HL-60 (cell line): ENCODE measurements around the gene SLF1.
A peak's percentile ranks its signal among the peaks of the same experiment; 100 is the strongest.

ENCODE experiments used
- DNase-seq, 2 experiments: peaks; one replicate each; pipeline ENCODE4 v3.0.0-alpha.2; 2010 to 2020; ENCODE audit warnings: low read depth in 1 of 2, low spot score in 1 of 2
- H3K27ac ChIP-seq: fragments of 250-450 bp; sonication (Bioruptor Pico); replicated peaks from 2 replicates; pipeline ENCODE4 v1.5.1; 2020; ENCODE audit warnings: mild to moderate bottlenecking, moderate library complexity
- H3K27me3 ChIP-seq: fragments of 250-450 bp; sonication (Bioruptor Pico); 2 replicates; pipeline ENCODE4 v1.5.1; 2021; ENCODE audit warnings: mild to moderate bottlenecking, moderate library complexity; ENCODE audit not compliant: insufficient read depth, poor library complexity, severe bottlenecking
- H3K4me3 ChIP-seq: replicated peaks from 2 replicates; pipeline ENCODE4 v1.5.1; 2011; ENCODE audit warnings: mild to moderate bottlenecking, control low read depth, low read length; ENCODE audit not compliant: insufficient read depth
- CTCF ChIP-seq: IDR thresholded peaks from one replicate; pipeline ENCODE4 v1.5.1; 2011; ENCODE audit warnings: low read length, control low read depth, inconsistent platforms; ENCODE audit not compliant: insufficient read depth
- GABPA ChIP-seq: IDR thresholded peaks from 2 replicates; pipeline ENCODE4 v1.6.1; 2012; ENCODE audit warnings: low read depth
- POLR2AphosphoS5 ChIP-seq: IDR thresholded peaks from 2 replicates; pipeline ENCODE4 v1.6.1; 2012; ENCODE audit warnings: low read depth
- REST ChIP-seq: IDR thresholded peaks from 2 replicates; pipeline ENCODE4 v1.6.1; 2012; ENCODE audit warnings: low read depth; ENCODE audit not compliant: insufficient replicate concordance
- SPI1 ChIP-seq: IDR thresholded peaks from 2 replicates; pipeline ENCODE4 v1.6.1; 2012; ENCODE audit warnings: low read depth, mild to moderate bottlenecking, borderline replicate concordance

SLF1 gene

GRCh38 chr5:94615862-94616261, 2.6 kb upstream of the SLF1 start:
- Histone ChIP-seq H3K4me3 (no peak overlapping the region), H3K27ac (no peak overlapping the region), H3K27me3 (no peaks in the 10 kb centered on the region)
- no peak for DNase-seq
- no peak for TF ChIP-seq SPI1

- peak overlapping the region; percentile 81 for H3K4me3 ChIP-seq
- peak in 1 of 2 experiments; percentile 49 for DNase-seq
- H3K27ac ChIP-seq, result peak overlapping the region; percentile 71
- no peaks in the 10 kb centered on the region for H3K27me3 ChIP-seq
- no peak for TF ChIP-seq CTCF
- no peak for TF ChIP-seq GABPA
- no peak for TF ChIP-seq REST
- no peak for TF ChIP-seq SPI1
- TF ChIP-seq POLR2AphosphoS5, result no peak
Observed at GRCh38 chr5:94618029-94618492, 408 bp upstream of the SLF1 start.

- TF ChIP-seq CTCF (no peak), SPI1 (no peak), POLR2AphosphoS5 (no peak), GABPA (no peak), REST (no peak)
- Histone ChIP-seq H3K4me3 (no peak overlapping the region), H3K27me3 (no peaks in the 10 kb centered on the region), H3K27ac (no peak overlapping the region)
- no peak for DNase-seq
Observed at GRCh38 chr5:94620256-94620655, 1.8 kb downstream of the SLF1 start.

- Histone ChIP-seq H3K4me3 (no peak overlapping the region), H3K27ac (no peak overlapping the region), H3K27me3 (no peaks in the 10 kb centered on the region)
- no peak for DNase-seq
- no peak for TF ChIP-seq CTCF
- TF ChIP-seq POLR2AphosphoS5, result no peak
- no peak for TF ChIP-seq SPI1
- TF ChIP-seq REST, result no peak
- no peak for TF ChIP-seq GABPA
Observed at GRCh38 chr5:94621763-94622162, 3.3 kb downstream of the SLF1 start.
